Measurements from ENCODE around the gene AGTR1. TPM values are rescaled to one million over a fixed set of nuclear protein-coding genes. Genes with fewer than 3 reads are reported as not detected.

The AGTR1 gene
- total and polyA plus RNA-seq, 11 donors: 0.40 to 12.6 (median 1.2) TPM

DNA sequence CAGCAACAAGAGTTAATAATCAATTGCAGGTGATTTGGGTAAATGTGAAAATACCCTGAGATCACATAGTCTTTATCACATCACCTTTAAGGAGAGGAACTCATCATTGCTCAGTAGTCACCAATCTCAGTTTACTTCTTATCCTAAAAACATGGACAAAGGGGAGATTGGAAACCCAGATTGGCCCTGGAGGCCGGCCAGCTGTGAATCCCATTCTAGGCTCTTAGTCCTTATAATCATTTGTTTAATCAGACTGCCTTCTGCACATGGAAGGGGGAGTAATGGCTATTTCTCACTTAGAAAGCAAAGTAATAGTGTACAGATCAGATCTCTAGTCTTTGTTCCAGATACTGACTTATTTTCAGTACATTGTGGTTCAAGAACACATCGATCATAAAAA is 92.7 kb downstream of the AGTR1 start:
- H3K27ac ChIP-seq: peak overlapping the region in 4 of 12 donors; percentile 15 to 87 (median 34)
- peaks cover 0 to 6% (median 0%) of the 10 kb centered on the region in 12 donors for H3K9me3 ChIP-seq
- WGBS, 4 donors: 77 to 85% (median 82%) methylated on average over 2 of the region's 2 CpGs
- DNase-seq: no peak
- no peak for ATAC-seq
- H3K4me3 ChIP-seq: no peak overlapping the region
- TF ChIP-seq, protein P1, sequence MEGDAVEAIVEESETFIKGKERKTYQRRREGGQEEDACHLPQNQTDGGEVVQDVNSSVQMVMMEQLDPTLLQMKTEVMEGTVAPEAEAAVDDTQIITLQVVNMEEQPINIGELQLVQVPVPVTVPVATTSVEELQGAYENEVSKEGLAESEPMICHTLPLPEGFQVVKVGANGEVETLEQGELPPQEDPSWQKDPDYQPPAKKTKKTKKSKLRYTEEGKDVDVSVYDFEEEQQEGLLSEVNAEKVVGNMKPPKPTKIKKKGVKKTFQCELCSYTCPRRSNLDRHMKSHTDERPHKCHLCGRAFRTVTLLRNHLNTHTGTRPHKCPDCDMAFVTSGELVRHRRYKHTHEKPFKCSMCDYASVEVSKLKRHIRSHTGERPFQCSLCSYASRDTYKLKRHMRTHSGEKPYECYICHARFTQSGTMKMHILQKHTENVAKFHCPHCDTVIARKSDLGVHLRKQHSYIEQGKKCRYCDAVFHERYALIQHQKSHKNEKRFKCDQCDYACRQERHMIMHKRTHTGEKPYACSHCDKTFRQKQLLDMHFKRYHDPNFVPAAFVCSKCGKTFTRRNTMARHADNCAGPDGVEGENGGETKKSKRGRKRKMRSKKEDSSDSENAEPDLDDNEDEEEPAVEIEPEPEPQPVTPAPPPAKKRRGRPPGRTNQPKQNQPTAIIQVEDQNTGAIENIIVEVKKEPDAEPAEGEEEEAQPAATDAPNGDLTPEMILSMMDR (IDR thresholded peaks at IDR 0.05): no peak
- TF ChIP-seq POLR2A (IDR thresholded peaks at IDR 0.05): no peak
- peaks cover 0 to 16% (median 0%) of the 10 kb centered on the region in 12 donors for H3K4me1 ChIP-seq
- intact Hi-C loops (cut with DNase I): no loop called here
- no peaks in the 10 kb centered on the region for H3K27me3 ChIP-seq
- H3K36me3 ChIP-seq: no peaks in the 10 kb centered on the region

DNA sequence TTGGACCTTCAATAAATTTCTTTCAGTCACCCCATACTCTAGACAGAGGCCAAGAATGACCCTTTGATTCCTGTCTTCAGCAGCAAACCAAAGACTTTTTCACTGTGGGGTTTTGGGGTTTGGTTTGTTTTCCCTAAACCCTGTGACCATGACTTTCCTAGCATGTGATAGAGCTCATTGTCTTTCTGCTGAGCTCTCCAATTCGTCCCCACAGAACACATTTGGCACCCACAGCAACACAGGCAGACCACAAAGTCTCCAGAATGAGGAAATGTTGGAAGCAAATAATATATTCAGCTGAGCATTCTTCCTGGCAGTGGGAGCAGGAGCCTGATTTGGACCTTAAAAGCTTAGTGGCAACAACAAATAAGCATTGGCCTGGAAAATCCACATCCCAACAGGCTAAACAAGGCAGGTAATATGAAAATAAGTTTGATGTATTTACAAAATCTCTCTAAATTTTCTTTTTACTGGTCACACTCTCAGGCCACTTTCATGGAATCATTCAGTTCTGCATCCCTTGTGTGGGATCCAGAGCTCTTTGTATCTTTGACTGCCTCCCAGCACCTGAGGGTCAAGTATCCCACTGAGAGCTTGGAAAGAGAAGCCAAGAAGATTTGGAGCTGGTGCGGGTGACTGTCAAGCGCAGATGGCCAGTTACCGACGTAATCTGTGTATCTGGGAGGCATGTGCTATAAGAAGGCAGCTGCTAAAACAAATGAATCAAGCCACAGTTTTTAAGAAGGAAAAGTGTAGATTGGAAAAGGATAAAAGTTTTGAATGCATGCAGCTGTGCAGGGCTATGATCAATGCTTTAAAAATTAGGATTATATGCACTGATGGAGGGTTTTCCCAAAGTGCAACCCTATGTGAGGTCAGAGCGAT is 93.4 kb downstream of the AGTR1 start:
- H3K36me3 ChIP-seq: no peaks in the 10 kb centered on the region
- H3K27me3 ChIP-seq: no peaks in the 10 kb centered on the region
- WGBS, 4 donors: 52 to 69% (median 62%) methylated on average over 6 of the region's 6 CpGs
- peaks cover 0 to 5% (median 0%) of the 10 kb centered on the region in 12 donors for H3K9me3 ChIP-seq
- H3K4me3 ChIP-seq: no peak overlapping the region
- no peak for TF ChIP-seq POLR2A (IDR thresholded peaks at IDR 0.05)
- TF ChIP-seq, protein P1 (IDR thresholded peaks at IDR 0.05): no peak
- ATAC-seq (peak; percentile 28 to 69 (median 50)), DNase-seq (peak in 3 of 5 donors; percentile 25 to 35 (median 32))
- H3K4me1 ChIP-seq: peaks cover 0 to 16% (median 0%) of the 10 kb centered on the region in 12 donors
- peak overlapping the region in 4 of 12 donors; percentile 15 to 87 (median 34) for H3K27ac ChIP-seq
- intact Hi-C loops (cut with DNase I): no loop called here

DNA sequence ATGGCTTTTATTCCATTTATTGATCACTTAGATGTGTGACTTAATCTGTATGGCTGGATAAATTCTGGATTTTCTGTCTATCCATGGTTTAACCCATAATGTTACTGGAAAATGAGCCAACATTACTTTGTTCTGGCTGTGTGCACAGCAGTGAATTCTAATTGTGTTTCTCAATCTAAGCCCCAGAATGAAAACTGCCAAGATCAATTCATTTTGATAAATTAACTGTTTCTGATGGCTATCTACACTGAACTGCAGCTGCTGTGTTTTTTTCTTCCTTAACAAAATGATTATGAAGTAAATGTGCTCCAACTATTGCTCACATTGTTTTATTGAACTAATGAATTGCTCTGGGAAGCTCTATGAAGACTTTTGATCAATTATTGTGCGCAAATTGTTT is 94.2 kb downstream of the AGTR1 start:
- intact Hi-C loops (cut with DNase I): no loop called here
- Histone ChIP-seq H3K36me3 (no peaks in the 10 kb centered on the region), H3K4me1 (peaks cover 0 to 16% (median 0%) of the 10 kb centered on the region in 12 donors), H3K27ac (peak overlapping the region in 1 of 12 donors; percentile 24), H3K9me3 (no peaks in the 10 kb centered on the region), H3K27me3 (no peaks in the 10 kb centered on the region), H3K4me3 (no peak overlapping the region)
- TF ChIP-seq POLR2A (IDR thresholded peaks at IDR 0.05): no peak
- TF ChIP-seq, protein P1 (IDR thresholded peaks at IDR 0.05): no peak
- ATAC-seq: no peak
- 89 to 100% (median 92%) methylated on average over 1 of the region's 1 CpG for WGBS, 4 donors
- no peak for DNase-seq

DNA sequence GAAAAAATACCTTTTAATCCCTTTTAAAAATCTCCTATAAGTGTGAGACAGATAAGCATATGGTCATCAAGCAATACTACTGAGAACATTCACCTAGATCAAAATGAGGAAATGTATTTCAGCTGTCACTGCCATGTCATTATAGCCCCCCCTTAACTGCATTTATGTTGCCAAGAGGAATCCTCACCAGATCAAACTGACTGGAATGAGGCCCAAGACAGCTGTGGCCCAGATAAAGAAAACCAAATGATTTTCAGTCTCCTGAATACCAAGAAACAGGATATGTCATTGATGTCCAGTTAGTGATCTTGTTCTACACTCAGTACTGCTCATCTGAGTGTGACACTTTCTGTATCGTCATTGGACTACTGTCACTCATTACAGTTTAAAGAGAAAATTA is 94.8 kb downstream of the AGTR1 start:
- Histone ChIP-seq H3K4me3 (no peak overlapping the region), H3K9me3 (no peaks in the 10 kb centered on the region), H3K4me1 (peaks cover 0 to 16% (median 0%) of the 10 kb centered on the region in 12 donors), H3K27ac (no peak overlapping the region), H3K27me3 (no peaks in the 10 kb centered on the region), H3K36me3 (no peaks in the 10 kb centered on the region)
- 73 to 82% (median 77%) methylated on average over 1 of the region's 1 CpG for WGBS, 4 donors
- ATAC-seq (no peak), DNase-seq (no peak)
- intact Hi-C loops (cut with DNase I): no loop called here
- TF ChIP-seq, protein P1 (IDR thresholded peaks at IDR 0.05): no peak
- no peak for TF ChIP-seq POLR2A (IDR thresholded peaks at IDR 0.05)

Data from heart left ventricle (tissue), 16 donors.